Pancreas (tissue), 10 donors: Measurements from ENCODE around the gene LRFN4. TPM values are rescaled to one million over a fixed set of nuclear protein-coding genes. Genes with fewer than 3 reads are reported as not detected.

Experiments
- ATAC-seq, 4 donors: fragments of 200-7000 bp; cut with Tn5 transposase; one replicate each; pipeline versions ENCODE4 v1.8.0 to v1.9.1; 2020; ENCODE audit warnings: mild to moderate bottlenecking in 4 of 4, moderate library complexity in 4 of 4
- DNase-seq, 6 donors: peaks; one replicate each; pipeline ENCODE4 v3.0.0-alpha.2; 2020
- FAIRE-seq: peaks from 2 replicates; lab custom pipeline; 2012; peaks lifted over from hg19 to GRCh38; lab: Jason Lieb, UNC
- H3K27ac ChIP-seq, 4 donors: fragments of 200-600 bp; sonication (generic); 1 replicate in 3 of 4; 2 replicates in 1 of 4; pipeline versions ENCODE4 v1.5.0 to v1.8.0; 2020
- H3K27me3 ChIP-seq, 4 donors: fragments of 200-600 bp; one replicate each; pipeline ENCODE4 v1.8.0; 2021
- H3K36me3 ChIP-seq, 3 donors: fragments of 200-600 bp; sonication (generic) in 1 of 3; one replicate each; pipeline versions ENCODE4 v1.5.0 to v1.8.0; 2020 to 2021
- H3K4me1 ChIP-seq, 3 donors: fragments of 200-600 bp; one replicate each; pipeline ENCODE4 v1.8.0; 2021
- H3K4me3 ChIP-seq, 4 donors: fragments of 200-600 bp; sonication (generic) in 2 of 4; one replicate each; pipeline versions ENCODE4 v1.5.0 to v1.8.0; 2020 to 2021
- H3K9me3 ChIP-seq, 4 donors: fragments of 200-600 bp; one replicate each; pipeline ENCODE4 v1.8.0; 2021
- WGBS, 2 donors: extraction: QIAGEN DNeasy Blood & Tissue Kit; methylation state at CpG; one replicate each; pipeline ENCODE4 v1.1.7; 2013; 5-methylcytosine and 5-hydroxymethylcytosine counted together
- intact Hi-C, 3 donors: fragments of 100-400 bp; cut with DNase I; formaldehyde crosslinking; loops; one replicate each; pipeline versions ENCODE4 v1.11.1 to v1.14.2; 2022
- polyA plus RNA-seq, 2 donors: library from polyadenylated mRNA; stranded (reverse); fragments of 200-250 nt; gene quantifications; one replicate each; pipeline ENCODE4 v1.2.3, GENCODE V29; 2013
- total RNA-seq, 6 donors: library from RNA; stranded (reverse); fragmentation: NEBNext Ultra II Directional in 4 of 6; extraction: Animal tissue kit (Norgen Biotek cat#: 25700) in 4 of 6; gene quantifications; one replicate each; pipeline versions ENCODE4 v1.2.1 to v1.2.4, GENCODE V29; 2021 to 2023
- TF ChIP-seq, protein P1 (sequence below), 4 donors: fragments of 200-600 bp; sonication (generic) in 3 of 4; IDR thresholded peaks; one replicate each; pipeline versions ENCODE4 v1.5.0 to v1.8.0; 2021; ENCODE audit warnings: antibody characterized with exemption in 4 of 4
- donor health status: healthy with polysubstance abuse.
- donor health status: DM: no; HTN: no; CAD: no; lungs with moderate emphysema.
- donor health status: DM: no; HTN: no; CAD: no.
- donor health status: control.
- donor health status: control.
- donor health status: Bipolar disorder and iron deficiency.
- donor health status: DM: yes; HTN: yes; CAD: no.
- donor health status: DM: no; HTN: no; CAD: no.
- donor health status: DM: no; HTN: no; CAD: no.
- donor health status: DM: yes; HTN: yes; CAD: no.

LRFN4 gene
- total and polyA plus RNA-seq, 8 donors: 0.51 to 7.8 (median 2.8) TPM

DNA sequence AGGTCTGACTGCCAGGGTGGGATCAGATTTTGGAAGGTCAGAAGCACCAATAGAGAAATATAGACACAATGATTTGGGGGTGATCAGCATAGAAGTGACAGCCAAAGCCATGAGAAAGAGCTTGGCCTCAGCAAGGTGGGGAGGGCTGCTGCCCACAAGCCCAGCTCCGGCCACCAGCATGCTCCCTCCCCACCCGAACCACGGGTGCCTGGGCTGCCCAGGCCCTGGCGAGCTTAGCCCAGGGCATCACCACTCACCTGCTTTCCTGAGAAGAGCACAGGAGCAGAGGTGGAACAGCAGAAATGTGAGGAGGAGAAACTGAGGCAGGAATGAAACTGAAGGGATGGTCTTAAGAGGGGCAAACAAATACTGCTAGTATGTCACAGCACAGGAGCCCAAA lies 48.8 kb downstream of the LRFN4 start:
- H3K9me3 ChIP-seq: no peaks in the 10 kb centered on the region
- 86 to 89% methylated on average over 4 of the region's 4 CpGs for WGBS, 2 donors
- peaks cover 0 to 7% (median 0%) of the 10 kb centered on the region in 3 donors for H3K4me1 ChIP-seq
- no peaks in the 10 kb centered on the region for H3K27me3 ChIP-seq
- FAIRE-seq: no peak
- no peak for ATAC-seq
- H3K36me3 ChIP-seq: no peaks in the 10 kb centered on the region
- DNase-seq: no peak
- intact Hi-C loops: no loop called here
- H3K4me3 ChIP-seq: no peak overlapping the region
- TF ChIP-seq, protein P1, sequence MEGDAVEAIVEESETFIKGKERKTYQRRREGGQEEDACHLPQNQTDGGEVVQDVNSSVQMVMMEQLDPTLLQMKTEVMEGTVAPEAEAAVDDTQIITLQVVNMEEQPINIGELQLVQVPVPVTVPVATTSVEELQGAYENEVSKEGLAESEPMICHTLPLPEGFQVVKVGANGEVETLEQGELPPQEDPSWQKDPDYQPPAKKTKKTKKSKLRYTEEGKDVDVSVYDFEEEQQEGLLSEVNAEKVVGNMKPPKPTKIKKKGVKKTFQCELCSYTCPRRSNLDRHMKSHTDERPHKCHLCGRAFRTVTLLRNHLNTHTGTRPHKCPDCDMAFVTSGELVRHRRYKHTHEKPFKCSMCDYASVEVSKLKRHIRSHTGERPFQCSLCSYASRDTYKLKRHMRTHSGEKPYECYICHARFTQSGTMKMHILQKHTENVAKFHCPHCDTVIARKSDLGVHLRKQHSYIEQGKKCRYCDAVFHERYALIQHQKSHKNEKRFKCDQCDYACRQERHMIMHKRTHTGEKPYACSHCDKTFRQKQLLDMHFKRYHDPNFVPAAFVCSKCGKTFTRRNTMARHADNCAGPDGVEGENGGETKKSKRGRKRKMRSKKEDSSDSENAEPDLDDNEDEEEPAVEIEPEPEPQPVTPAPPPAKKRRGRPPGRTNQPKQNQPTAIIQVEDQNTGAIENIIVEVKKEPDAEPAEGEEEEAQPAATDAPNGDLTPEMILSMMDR (IDR thresholded peaks at IDR 0.05): no peak
- H3K27ac ChIP-seq: no peak overlapping the region

DNA sequence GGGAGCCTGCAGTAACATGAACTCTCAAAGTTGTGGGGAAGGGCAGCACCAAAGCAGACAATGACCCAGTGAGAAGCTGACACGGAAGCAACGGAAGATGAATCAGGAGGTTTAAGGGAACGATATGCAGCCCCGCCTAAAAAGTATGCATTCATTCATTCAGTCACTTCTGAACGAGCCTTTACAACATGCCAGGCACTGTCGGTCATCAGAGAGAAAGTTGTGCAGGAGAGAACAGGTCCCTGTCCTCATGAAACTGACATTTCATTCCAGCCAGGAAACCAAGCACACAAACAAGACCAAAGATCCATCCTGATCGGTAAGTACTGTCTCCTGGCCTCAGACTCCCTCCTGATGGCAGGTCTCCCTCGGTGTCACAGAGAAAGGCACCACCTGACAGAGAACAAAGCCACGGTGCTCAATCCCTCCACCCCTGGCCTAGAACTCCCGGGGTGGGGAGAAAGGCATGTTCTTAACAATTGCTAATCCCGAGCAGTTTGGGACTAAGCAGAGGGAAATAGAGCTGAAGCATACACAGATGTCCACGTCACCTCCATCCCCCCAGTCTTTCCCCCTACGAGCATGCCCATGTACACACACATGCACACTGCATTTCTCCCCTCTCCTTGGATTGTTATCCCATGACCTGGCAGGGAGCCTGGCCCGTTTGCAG lies 49.3 kb downstream of the LRFN4 start:
- DNase-seq: no peak
- ATAC-seq: peak in 1 of 4 donors; percentile 4
- intact Hi-C loops: no loop called here
- TF ChIP-seq, protein P1 (IDR thresholded peaks at IDR 0.05): no peak
- no peaks in the 10 kb centered on the region for H3K36me3 ChIP-seq
- 80% methylated on average over 14 of the region's 14 CpGs for WGBS, 2 donors
- peaks cover 0 to 7% (median 0%) of the 10 kb centered on the region in 3 donors for H3K4me1 ChIP-seq
- FAIRE-seq: no peak
- H3K9me3 ChIP-seq: no peaks in the 10 kb centered on the region
- H3K4me3 ChIP-seq: no peak overlapping the region
- no peak overlapping the region for H3K27ac ChIP-seq
- no peaks in the 10 kb centered on the region for H3K27me3 ChIP-seq

DNA sequence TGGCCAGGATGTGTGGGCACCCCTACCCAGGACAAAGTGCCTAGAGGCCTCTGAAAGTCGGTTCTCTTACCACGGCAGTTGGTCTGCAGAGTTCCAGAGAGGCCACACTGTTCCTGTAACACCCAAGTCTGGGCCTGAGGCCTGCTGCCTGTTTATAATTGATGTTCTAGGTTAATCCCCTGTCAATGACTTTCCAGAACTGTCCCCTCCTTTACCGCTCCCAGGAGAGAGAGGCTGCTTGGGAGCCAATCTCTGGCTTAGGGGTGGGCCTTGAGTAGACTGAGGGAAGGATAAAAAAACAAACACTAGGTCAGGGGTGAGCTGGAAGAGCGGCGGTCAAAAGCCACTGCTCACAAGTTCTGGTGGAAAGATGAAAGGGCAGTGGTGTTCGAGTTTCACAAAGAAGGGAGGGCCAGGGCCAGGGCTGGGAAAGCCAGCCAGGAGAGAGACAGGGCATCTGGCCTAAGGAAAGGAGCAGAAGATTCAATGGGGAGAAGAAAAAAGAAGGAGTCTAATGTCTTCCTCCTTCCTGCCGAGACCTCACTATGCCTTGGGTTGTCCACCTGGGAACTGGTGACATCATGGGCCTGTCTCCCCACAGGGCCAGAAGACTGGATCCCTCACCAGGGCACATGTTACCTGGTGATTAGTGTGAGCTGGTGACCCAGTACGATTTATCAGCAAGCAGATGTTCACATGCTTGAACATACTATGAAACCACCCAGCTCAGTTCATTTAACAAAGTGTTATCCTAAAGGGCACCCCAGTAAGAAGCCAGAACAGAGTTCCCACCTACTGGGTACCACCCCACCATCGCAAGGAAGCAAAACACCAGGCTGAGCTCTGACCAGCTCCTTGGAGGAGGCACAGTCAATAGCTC lies 51.1 kb downstream of the LRFN4 start:
- H3K36me3 ChIP-seq: no peaks in the 10 kb centered on the region
- 90 to 95% methylated on average over 8 to 9 of the region's 9 CpGs for WGBS, 2 donors
- ATAC-seq (no peak), FAIRE-seq (no peak), DNase-seq (no peak)
- intact Hi-C loops: no loop called here
- no peaks in the 10 kb centered on the region for H3K9me3 ChIP-seq
- H3K27me3 ChIP-seq: no peaks in the 10 kb centered on the region
- H3K4me3 ChIP-seq: no peak overlapping the region
- H3K4me1 ChIP-seq: peaks cover 0 to 4% (median 0%) of the 10 kb centered on the region in 3 donors
- TF ChIP-seq, protein P1 (IDR thresholded peaks at IDR 0.05): no peak
- H3K27ac ChIP-seq: no peak overlapping the region

DNA sequence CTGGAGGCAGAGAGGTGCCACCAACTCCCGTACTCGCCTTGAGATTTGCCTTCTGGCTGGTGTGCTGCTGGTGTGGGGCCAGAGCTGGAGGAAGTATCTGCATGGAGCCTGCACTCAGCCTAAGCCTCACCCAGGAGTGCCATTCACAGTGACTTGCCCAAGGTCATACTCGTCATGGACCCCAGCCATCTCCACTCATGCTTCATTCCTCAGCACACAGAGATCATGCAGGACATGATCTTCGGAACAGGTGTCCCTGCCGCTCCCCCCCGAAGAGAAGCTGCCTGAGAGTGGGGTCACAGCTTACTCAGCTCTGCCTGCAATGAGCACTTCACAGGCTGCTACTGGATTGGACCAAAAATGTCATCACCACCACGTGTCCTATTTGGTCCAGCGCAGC lies 52.3 kb downstream of the LRFN4 start:
- H3K4me1 ChIP-seq: peaks cover 0 to 4% (median 0%) of the 10 kb centered on the region in 3 donors
- 76 to 83% methylated on average over 8 of the region's 8 CpGs for WGBS, 2 donors
- intact Hi-C loops: no loop called here
- no peak overlapping the region for H3K27ac ChIP-seq
- TF ChIP-seq, protein P1 (IDR thresholded peaks at IDR 0.05): no peak
- H3K9me3 ChIP-seq: no peaks in the 10 kb centered on the region
- ATAC-seq (peak in 1 of 4 donors; percentile 24), DNase-seq (no peak), FAIRE-seq (no peak)
- H3K27me3 ChIP-seq: no peaks in the 10 kb centered on the region
- H3K4me3 ChIP-seq: no peak overlapping the region
- H3K36me3 ChIP-seq: no peaks in the 10 kb centered on the region
